Cortex of kidney (tissue), 1 donor: ENCODE measurements around the gene VGLL1.

ENCODE experiments used
- DNase-seq: peaks from one replicate; lab custom pipeline; 2025; lab: John Stamatoyannopoulos, UW

VGLL1 gene

GRCh38 chrX:136531951-136532350 is at the start of gene VGLL1:
VGLL1 (plus strand) TSS chrX:136532215; CDS start chrX:136536021, 3,806 bp downstream.
- DNase-seq, result no peak

- no peak for DNase-seq
Measured at GRCh38 chrX:136487647-136488046, 44.4 kb upstream of the VGLL1 start, which contains the start of gene BRS3. BRS3 (plus strand) TSS chrX:136487947; CDS start chrX:136488115, 168 bp downstream.

GRCh38 chrX:136488706-136489105 is 43.3 kb upstream of the VGLL1 start:
- no peak for DNase-seq

- no peak for DNase-seq
Measured at GRCh38 chrX:136491832-136492231, 40.2 kb upstream of the VGLL1 start.

GRCh38 chrX:136493011-136493410 is 39.0 kb upstream of the VGLL1 start:
- no peak for DNase-seq

- DNase-seq, result no peak
Measured at GRCh38 chrX:136495043-136495442, 37.0 kb upstream of the VGLL1 start.

- DNase-seq, result no peak
Measured at GRCh38 chrX:136496186-136496763, 35.7 kb upstream of the VGLL1 start.

- DNase-seq, result peak; percentile 13
Measured at GRCh38 chrX:136496764-136497555, 35.1 kb upstream of the VGLL1 start.

- no peak for DNase-seq
Measured at GRCh38 chrX:136497556-136498052, 34.4 kb upstream of the VGLL1 start, which contains the start of gene HTATSF1. HTATSF1 (plus strand) TSS chrX:136497592; CDS start chrX:136497685, 93 bp downstream.

GRCh38 chrX:136519069-136519468 is 12.9 kb upstream of the VGLL1 start:
- DNase-seq, result no peak

GRCh38 chrX:136523770-136524169 is 8.2 kb upstream of the VGLL1 start:
- no peak for DNase-seq

- DNase-seq, result no peak
Measured at GRCh38 chrX:136525738-136526606, 6.0 kb upstream of the VGLL1 start.

GRCh38 chrX:136528645-136529315 is 3.2 kb upstream of the VGLL1 start:
- DNase-seq, result no peak

GRCh38 chrX:136529795-136530194 is 2.2 kb upstream of the VGLL1 start:
- DNase-seq, result no peak

GRCh38 chrX:136534131-136534530 is 2.1 kb downstream of the VGLL1 start:
- DNase-seq, result no peak

- no peak for DNase-seq
Measured at GRCh38 chrX:136538811-136539210, 6.8 kb downstream of the VGLL1 start.

- DNase-seq, result no peak
Measured at GRCh38 chrX:136540226-136540625, 8.2 kb downstream of the VGLL1 start.

- DNase-seq, result no peak
Measured at GRCh38 chrX:136541294-136541693, 9.3 kb downstream of the VGLL1 start.

- DNase-seq, result no peak
Measured at GRCh38 chrX:136542281-136542680, 10.3 kb downstream of the VGLL1 start.

- no peak for DNase-seq
Measured at GRCh38 chrX:136546371-136546781, 14.4 kb downstream of the VGLL1 start.

- DNase-seq, result no peak
Measured at GRCh38 chrX:136549226-136549625, 17.2 kb downstream of the VGLL1 start.

GRCh38 chrX:136551410-136551809 is 19.4 kb downstream of the VGLL1 start:
- DNase-seq, result no peak
